CD8-positive, alpha-beta memory T cell (primary cell): ENCODE measurements around the gene FGD3. TPM values are rescaled to one million over a fixed set of nuclear protein-coding genes. Genes with fewer than 3 reads are reported as not detected.

Source experiments
- CTCF ChIA-PET: fragments of 350-600 bp; sonication (Branson Sonifier 250); formaldehyde crosslinking; loops from one replicate; lab custom pipeline; 2021; ENCODE audit warnings: antibody characterized with exemption; lab: Charles Lee
- POLR2A ChIA-PET: fragments of 350-600 bp; sonication (Branson Sonifier 250); formaldehyde crosslinking; loops from one replicate; lab custom pipeline; 2021; ENCODE audit warnings: antibody characterized with exemption; lab: Charles Lee
- DNase-seq, 5 donors: peaks; one replicate each; pipeline versions ENCODE4 v3.0.0 to v3.0.0-alpha.2; 2020 to 2022; ENCODE audit warnings: mixed read lengths in 1 of 5
- H3K27ac ChIP-seq: one replicate; pipeline ENCODE4 v1.7.0; 2013; ENCODE audit warnings: low read depth, mild to moderate bottlenecking, low read length, moderate library complexity
- H3K27me3 ChIP-seq: 2 replicates; pipeline ENCODE4 v1.7.0; 2013; ENCODE audit warnings: low read length, mild to moderate bottlenecking; ENCODE audit not compliant: insufficient read depth, poor library complexity, severe bottlenecking
- H3K36me3 ChIP-seq: 2 replicates; pipeline ENCODE4 v1.7.0; 2013; ENCODE audit warnings: mild to moderate bottlenecking, low read length, moderate library complexity; ENCODE audit not compliant: insufficient read depth
- H3K4me1 ChIP-seq: 2 replicates; pipeline ENCODE4 v1.7.0; 2013; ENCODE audit warnings: mild to moderate bottlenecking, low read length, moderate library complexity; ENCODE audit not compliant: insufficient read depth
- H3K4me3 ChIP-seq: 2 replicates; pipeline ENCODE4 v1.7.0; 2013; ENCODE audit warnings: mild to moderate bottlenecking, low read length
- H3K9me3 ChIP-seq: 2 replicates; pipeline ENCODE4 v1.7.0; 2013; ENCODE audit warnings: mild to moderate bottlenecking, low read length
- H3K27ac Mint-ChIP-seq, 8 donors: one replicate each; pipeline ENCODE4 v1.8.0; 2020 to 2021; ENCODE audit warnings: mixed read lengths in 8 of 8, mild to moderate bottlenecking in 6 of 8, inconsistent platforms in 3 of 8, moderate library complexity in 3 of 8
- H3K27me3 Mint-ChIP-seq, 2 donors: one replicate each; pipeline ENCODE4 v1.8.0; 2020 to 2021; ENCODE audit warnings: mixed read lengths in 2 of 2, mild to moderate bottlenecking in 1 of 2, moderate library complexity in 1 of 2
- H3K36me3 Mint-ChIP-seq, 3 donors: one replicate each; pipeline ENCODE4 v1.8.0; 2020 to 2021; ENCODE audit warnings: mixed read lengths in 3 of 3, inconsistent platforms in 1 of 3, mild to moderate bottlenecking in 1 of 3
- H3K4me1 Mint-ChIP-seq, 3 donors: one replicate each; pipeline ENCODE4 v1.8.0; 2020 to 2021; ENCODE audit warnings: mixed read lengths in 3 of 3, inconsistent platforms in 1 of 3, mild to moderate bottlenecking in 1 of 3
- H3K4me3 Mint-ChIP-seq, 7 donors: one replicate each; pipeline ENCODE4 v1.8.0; 2020 to 2021; ENCODE audit warnings: mixed read lengths in 7 of 7, mild to moderate bottlenecking in 6 of 7, moderate library complexity in 4 of 7, inconsistent platforms in 2 of 7
- H3K9me3 Mint-ChIP-seq, 5 donors: one replicate each; pipeline ENCODE4 v1.8.0; 2020 to 2022; ENCODE audit warnings: mixed read lengths in 5 of 5, mild to moderate bottlenecking in 3 of 5, moderate library complexity in 2 of 5, inconsistent platforms in 1 of 5
- polyA plus RNA-seq: library from polyadenylated mRNA; unstranded; fragments of 300-500 nt; fragmentation: Illumina TruSeq; gene quantifications from one replicate; pipeline ENCODE4 v1.2.3, GENCODE V29; 2021
- total RNA-seq, 2 experiments: library from RNA; stranded (reverse); gene quantifications; one replicate each; pipeline ENCODE4 v1.2.3, GENCODE V29; 2021

The FGD3 gene
- total and polyA plus RNA-seq, 3 experiments from 2014 or later, result 54.6 to 134 (median 56.5) TPM

DNA sequence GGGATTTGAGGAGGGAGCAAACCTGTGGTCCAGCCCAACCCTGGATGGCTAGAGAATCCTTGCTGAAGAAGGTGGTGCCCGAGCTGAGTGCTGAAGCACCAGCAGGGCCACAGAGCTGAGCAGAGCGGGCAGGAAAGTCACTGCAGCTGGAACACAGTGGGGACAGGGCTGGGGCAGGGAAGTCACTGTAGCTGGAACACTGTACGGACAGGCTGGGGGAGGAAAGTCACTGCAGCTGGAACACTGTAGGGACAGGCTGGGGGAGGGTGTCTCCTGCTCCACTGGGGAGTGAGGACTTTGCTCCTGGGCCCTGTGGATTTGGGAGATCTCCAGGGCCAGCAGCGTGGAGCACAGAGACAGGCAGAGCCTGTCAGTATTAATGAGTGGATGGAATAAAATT is 102.2 kb downstream of the FGD3 start:
- H3K4me3 ChIP-seq, result no peak overlapping the region
- Mint-ChIP-seq H3K9me3 (no peaks in the 10 kb centered on the region), H3K4me3 (peak overlapping the region in 1 of 7 donors; percentile 20), H3K27me3 (peaks cover 0 to 2% of the 10 kb centered on the region in 2 donors), H3K36me3 (no peaks in the 10 kb centered on the region), H3K27ac (peak overlapping the region in 2 of 8 donors; percentile 2 to 83), H3K4me1 (peaks cover 19 to 33% (median 26%) of the 10 kb centered on the region in 3 donors)
- no peak overlapping the region for H3K27ac ChIP-seq
- no peaks in the 10 kb centered on the region for H3K36me3 ChIP-seq
- H3K4me1 ChIP-seq, result no peaks in the 10 kb centered on the region
- POLR2A ChIA-PET, result no interaction called here
- no peak for DNase-seq
- CTCF ChIA-PET, result interaction anchor here (2.5 kb wide), 1 partner anchor 10 kb away, joined by 7 read pairs; no protein-coding TSS in a partner anchor
- H3K9me3 ChIP-seq, result no peaks in the 10 kb centered on the region
- H3K27me3 ChIP-seq, result no peaks in the 10 kb centered on the region

DNA sequence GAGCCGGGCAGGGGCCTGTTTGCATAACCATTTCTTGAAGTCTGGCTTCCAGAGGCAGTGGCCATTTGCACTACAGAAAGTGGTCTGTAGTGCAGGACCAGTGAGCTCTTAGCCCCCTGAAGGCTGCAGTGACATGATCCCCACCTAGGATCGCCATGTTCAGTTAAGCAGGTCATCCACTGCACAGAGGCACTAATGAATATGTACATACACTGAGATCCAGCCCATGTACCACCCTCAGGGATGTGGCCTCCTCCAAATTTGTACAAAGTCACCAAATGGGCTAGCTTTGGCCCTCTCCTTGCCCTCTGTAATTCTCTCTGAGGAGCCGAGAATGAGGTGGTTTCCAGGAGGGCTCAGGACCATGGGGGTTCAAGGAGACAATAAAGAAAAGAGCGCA is 102.9 kb downstream of the FGD3 start:
- H3K27me3 ChIP-seq, result no peaks in the 10 kb centered on the region
- H3K4me1 ChIP-seq, result no peaks in the 10 kb centered on the region
- Mint-ChIP-seq H3K4me3 (no peak overlapping the region), H3K27ac (no peak overlapping the region), H3K36me3 (no peaks in the 10 kb centered on the region), H3K4me1 (peaks cover 23 to 39% (median 28%) of the 10 kb centered on the region in 3 donors), H3K27me3 (peaks cover 0 to 2% of the 10 kb centered on the region in 2 donors), H3K9me3 (no peaks in the 10 kb centered on the region)
- no peaks in the 10 kb centered on the region for H3K36me3 ChIP-seq
- ChIA-PET POLR2A (interaction anchor here (4.4 kb wide), 1 partner anchor 14 kb away, joined by 19 read pairs; no protein-coding TSS in a partner anchor), CTCF (interaction anchor here (2.5 kb wide), 1 partner anchor 9 kb away, joined by 7 read pairs; no protein-coding TSS in a partner anchor)
- H3K9me3 ChIP-seq, result no peaks in the 10 kb centered on the region
- H3K4me3 ChIP-seq, result no peak overlapping the region
- DNase-seq, result peak in 1 of 5 donors; percentile 19
- no peak overlapping the region for H3K27ac ChIP-seq

DNA sequence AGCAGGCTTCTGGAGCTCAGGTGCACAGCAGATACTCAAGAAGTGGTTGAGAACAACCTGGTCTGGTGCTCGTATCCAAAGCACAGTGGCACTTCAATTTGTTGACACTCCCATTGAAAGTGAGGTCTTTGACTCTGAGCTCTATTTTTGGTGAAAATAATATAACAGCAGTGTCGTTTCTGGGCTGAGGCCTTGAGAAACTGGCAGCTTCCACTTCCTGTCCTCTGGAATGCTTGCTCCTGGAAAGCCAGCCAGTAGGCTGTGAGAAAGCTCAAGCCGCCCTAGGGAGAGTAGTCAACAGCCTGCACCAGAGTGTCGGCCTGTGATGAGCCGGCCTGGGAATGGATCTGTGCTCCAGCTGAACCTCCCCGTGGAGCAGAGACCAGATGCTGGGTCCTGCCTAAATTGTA is 104.4 kb downstream of the FGD3 start:
- DNase-seq, result no peak
- no peaks in the 10 kb centered on the region for H3K36me3 ChIP-seq
- Mint-ChIP-seq H3K27ac (peak overlapping the region in 4 of 8 donors; percentile 21 to 84 (median 61)), H3K4me3 (no peak overlapping the region), H3K36me3 (no peaks in the 10 kb centered on the region), H3K27me3 (peaks cover 0 to 2% of the 10 kb centered on the region in 2 donors), H3K4me1 (peaks cover 27 to 46% (median 30%) of the 10 kb centered on the region in 3 donors), H3K9me3 (no peaks in the 10 kb centered on the region)
- no peaks in the 10 kb centered on the region for H3K4me1 ChIP-seq
- no peaks in the 10 kb centered on the region for H3K27me3 ChIP-seq
- no peak overlapping the region for H3K27ac ChIP-seq
- no peaks in the 10 kb centered on the region for H3K9me3 ChIP-seq
- no peak overlapping the region for H3K4me3 ChIP-seq
- CTCF ChIA-PET, result interaction anchor here (0.9 to 4.9 kb wide), 5 partner anchors 8 to 41 kb away, joined by 3 to 23 read pairs (median 4); no protein-coding TSS in a partner anchor
- POLR2A ChIA-PET, result interaction anchor here (0.6 to 4.4 kb wide), 3 partner anchors 10 to 43 kb away, joined by 4 to 19 read pairs (median 4); no protein-coding TSS in a partner anchor

DNA sequence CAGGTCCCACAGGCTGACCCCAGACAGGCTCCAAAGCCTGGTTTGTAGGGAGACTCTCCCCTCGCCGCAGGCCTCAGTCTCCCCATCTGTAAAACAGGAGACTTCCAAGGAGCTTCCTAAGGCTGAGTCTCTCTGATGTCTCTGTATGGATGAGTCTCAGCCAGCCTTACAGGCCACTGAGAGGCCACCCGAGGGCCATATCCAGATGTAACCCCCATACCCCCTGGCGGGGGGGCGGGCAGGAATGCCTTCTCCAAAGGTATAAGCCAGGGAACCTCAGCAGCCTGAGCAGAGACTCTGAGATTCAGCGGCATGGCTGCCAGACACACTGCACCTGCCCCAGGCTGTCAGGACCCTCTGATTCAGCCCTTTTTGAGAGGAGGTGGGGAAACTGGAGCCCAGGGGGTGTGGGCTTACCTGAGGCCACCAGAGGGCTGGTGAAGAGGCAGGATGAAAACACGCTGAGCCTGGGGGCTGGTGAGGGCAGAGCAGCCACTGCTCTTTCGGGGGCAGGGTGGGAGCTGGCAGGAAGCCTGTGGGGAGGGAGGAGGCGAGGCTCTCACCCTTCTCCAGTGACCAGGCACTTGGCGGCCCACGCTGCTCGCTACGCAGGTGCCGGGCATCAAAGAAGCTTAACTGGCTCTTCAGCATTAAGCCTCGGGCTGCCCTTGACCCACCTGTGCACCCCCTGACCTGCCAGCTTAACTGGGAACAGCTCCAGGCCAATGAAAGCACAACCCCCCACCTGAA is 105.6 kb downstream of the FGD3 start:
- DNase-seq, result peak in 1 of 5 donors; percentile 40
- Mint-ChIP-seq H3K36me3 (no peaks in the 10 kb centered on the region), H3K9me3 (no peaks in the 10 kb centered on the region), H3K27me3 (no peaks in the 10 kb centered on the region), H3K4me3 (no peak overlapping the region), H3K27ac (peak overlapping the region in 5 of 8 donors; percentile 17 to 84 (median 47)), H3K4me1 (peaks cover 32 to 59% (median 34%) of the 10 kb centered on the region in 3 donors)
- Histone ChIP-seq H3K36me3 (no peaks in the 10 kb centered on the region), H3K4me3 (no peak overlapping the region), H3K4me1 (peaks cover 4% of the 10 kb centered on the region), H3K9me3 (no peaks in the 10 kb centered on the region), H3K27ac (no peak overlapping the region), H3K27me3 (no peaks in the 10 kb centered on the region)
- POLR2A ChIA-PET, result interaction anchor here (1.3 to 4.4 kb wide), 2 partner anchors 11 kb away, joined by 4 to 19 read pairs; no protein-coding TSS in a partner anchor
- CTCF ChIA-PET, result interaction anchor here (0.7 to 4.9 kb wide), 6 partner anchors 11 to 56 kb away, joined by 3 to 23 read pairs (median 3); no protein-coding TSS in a partner anchor

DNA sequence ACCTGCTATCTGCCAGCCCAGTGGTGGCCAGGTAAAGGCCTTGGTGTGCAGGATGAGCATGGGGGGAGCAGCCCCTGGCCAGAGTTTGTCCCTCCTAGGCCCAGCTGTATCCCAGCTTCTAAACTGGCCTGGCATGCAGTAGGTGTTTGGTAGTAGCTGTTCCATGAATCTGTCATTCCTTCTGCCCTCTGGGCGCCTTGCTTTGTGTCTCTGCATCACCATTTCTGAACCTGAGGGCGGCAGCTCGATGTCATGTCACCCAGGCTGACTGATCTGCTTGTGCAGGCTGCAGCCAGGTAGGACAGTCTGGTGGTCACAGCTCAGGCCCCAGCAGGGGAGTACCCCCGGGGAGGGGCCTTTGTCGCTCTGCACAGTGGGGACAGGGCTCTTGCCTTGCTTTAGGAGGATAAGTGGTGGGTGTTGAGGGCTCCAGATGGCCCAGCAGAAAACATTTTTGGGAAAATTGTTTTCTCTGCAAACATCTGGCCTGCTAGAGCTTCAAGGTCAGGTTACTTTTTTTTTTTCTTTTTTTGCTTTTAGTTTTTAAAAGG is 106.5 kb downstream of the FGD3 start:
- peaks cover 32 to 58% (median 33%) of the 10 kb centered on the region in 3 donors for H3K4me1 Mint-ChIP-seq
- no peaks in the 10 kb centered on the region for H3K36me3 ChIP-seq
- DNase-seq, result no peak
- ChIA-PET POLR2A (interaction anchor here (4.4 kb wide), 1 partner anchor 11 kb away, joined by 19 read pairs; no protein-coding TSS in a partner anchor), CTCF (interaction anchor here (0.7 to 4.9 kb wide), 7 partner anchors 11 to 72 kb away, joined by 3 to 23 read pairs (median 3); no protein-coding TSS in a partner anchor)
- no peaks in the 10 kb centered on the region for H3K27me3 Mint-ChIP-seq
- no peak overlapping the region for H3K4me3 Mint-ChIP-seq
- H3K27ac ChIP-seq, result no peak overlapping the region
- no peaks in the 10 kb centered on the region for H3K27me3 ChIP-seq
- H3K36me3 Mint-ChIP-seq, result no peaks in the 10 kb centered on the region
- H3K9me3 ChIP-seq, result no peaks in the 10 kb centered on the region
- peaks cover 8% of the 10 kb centered on the region for H3K4me1 ChIP-seq
- H3K4me3 ChIP-seq, result no peak overlapping the region
- H3K27ac Mint-ChIP-seq, result peak overlapping the region in 5 of 8 donors; percentile 35 to 84 (median 47)
- no peaks in the 10 kb centered on the region for H3K9me3 Mint-ChIP-seq

DNA sequence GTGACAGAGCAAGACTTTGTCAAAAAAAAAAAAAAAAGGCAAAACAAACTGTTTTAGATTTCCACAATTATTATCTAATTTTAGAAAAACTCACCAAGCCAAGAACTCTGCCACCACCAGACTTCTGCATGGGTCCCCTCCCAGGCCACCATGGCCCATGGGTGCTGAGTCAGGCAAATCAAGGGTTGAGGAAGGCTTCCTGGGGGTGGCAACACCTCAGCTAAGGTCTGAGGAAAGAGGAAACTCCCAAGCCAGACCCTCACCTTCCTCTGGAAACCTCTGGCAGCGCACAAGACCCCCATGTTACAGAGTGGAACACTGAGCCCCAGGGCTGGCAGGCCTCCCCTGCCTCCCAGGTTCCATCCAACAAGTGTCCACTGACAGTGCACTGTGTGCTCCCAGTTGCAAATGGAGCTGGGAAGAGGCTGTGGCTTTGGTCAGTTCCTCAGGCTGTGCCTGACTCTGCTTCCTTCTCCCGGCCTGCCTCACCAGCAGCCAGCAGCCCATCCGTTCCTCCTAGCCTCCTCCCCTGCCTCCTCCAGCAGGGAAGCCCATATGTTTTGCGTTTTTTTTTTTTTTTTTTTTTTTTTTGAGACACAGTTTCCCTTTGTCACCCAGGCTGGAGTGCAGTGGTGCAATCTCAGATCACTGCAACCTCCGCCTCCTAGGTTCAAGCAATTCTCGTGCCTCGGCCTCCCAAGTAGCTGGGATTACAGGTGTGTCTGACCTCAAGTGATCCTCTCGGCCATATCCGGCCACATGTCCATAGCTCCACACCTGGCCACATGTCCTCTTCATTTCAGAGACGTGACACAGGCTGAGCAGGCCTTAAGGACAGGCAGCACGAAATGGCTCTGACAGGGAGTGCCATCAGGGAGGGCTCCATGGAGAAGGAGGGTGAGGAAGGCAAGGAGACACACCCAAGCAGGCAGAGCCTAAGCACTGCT is 107.7 kb downstream of the FGD3 start:
- no peaks in the 10 kb centered on the region for H3K27me3 Mint-ChIP-seq
- POLR2A ChIA-PET, result interaction anchor here (1.1 kb wide), 1 partner anchor 9 kb away, joined by 5 read pairs; no protein-coding TSS in a partner anchor
- CTCF ChIA-PET, result interaction anchor here (0.7 to 4.9 kb wide), 5 partner anchors 9 to 71 kb away, joined by 3 to 23 read pairs (median 3); no protein-coding TSS in a partner anchor
- no peak for DNase-seq
- H3K4me1 Mint-ChIP-seq, result peaks cover 35 to 60% (median 41%) of the 10 kb centered on the region in 3 donors
- Histone ChIP-seq H3K27me3 (no peaks in the 10 kb centered on the region), H3K9me3 (no peaks in the 10 kb centered on the region), H3K4me3 (no peak overlapping the region), H3K36me3 (no peaks in the 10 kb centered on the region), H3K4me1 (peaks cover 16% of the 10 kb centered on the region), H3K27ac (no peak overlapping the region)
- peak overlapping the region; percentile 24 to 90 (median 74) for H3K27ac Mint-ChIP-seq
- H3K9me3 Mint-ChIP-seq, result no peaks in the 10 kb centered on the region
- peak overlapping the region in 1 of 7 donors; percentile 40 for H3K4me3 Mint-ChIP-seq
- peaks cover 0 to 5% (median 0%) of the 10 kb centered on the region in 3 donors for H3K36me3 Mint-ChIP-seq

DNA sequence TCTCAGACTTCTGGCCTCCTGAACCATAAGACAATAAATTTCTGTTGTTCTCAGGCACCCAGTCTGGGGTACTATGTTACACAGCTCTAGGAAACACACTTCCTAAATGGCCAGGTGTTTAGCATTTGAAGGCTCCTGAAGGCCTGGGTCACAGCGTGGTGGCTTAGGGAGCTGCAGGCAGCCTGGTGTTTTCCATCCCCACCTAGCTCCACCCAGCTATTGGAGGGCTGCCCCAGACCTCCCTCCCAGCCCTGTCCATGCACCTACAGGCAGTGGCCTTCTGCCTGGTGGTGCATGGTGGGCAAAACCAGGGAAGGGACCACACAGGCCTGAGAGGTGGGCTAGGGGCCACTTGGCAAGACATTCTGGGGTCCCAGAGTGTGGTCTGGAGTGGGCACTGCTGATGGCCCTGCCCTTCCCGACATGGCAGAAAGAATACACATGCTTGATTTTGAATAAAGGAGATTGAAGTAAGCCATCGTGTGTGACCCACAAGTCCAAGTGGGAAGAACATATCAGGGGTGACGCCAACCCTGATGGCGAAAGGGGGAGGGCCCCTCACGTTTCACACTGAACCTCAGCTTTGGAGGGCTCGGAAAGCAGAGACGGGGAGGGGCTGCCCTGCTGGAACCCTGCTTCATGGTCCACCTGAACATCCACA is 109.8 kb downstream of the FGD3 start:
- peaks cover 0 to 7% (median 0%) of the 10 kb centered on the region in 3 donors for H3K36me3 Mint-ChIP-seq
- CTCF ChIA-PET, result no interaction called here
- POLR2A ChIA-PET, result no interaction called here
- H3K4me1 ChIP-seq, result peaks cover 37% of the 10 kb centered on the region
- no peak overlapping the region for H3K4me3 ChIP-seq
- H3K27ac Mint-ChIP-seq, result peak overlapping the region; percentile 71 to 96 (median 92)
- no peaks in the 10 kb centered on the region for H3K27me3 ChIP-seq
- H3K27ac ChIP-seq, result no peak overlapping the region
- H3K36me3 ChIP-seq, result no peaks in the 10 kb centered on the region
- H3K9me3 ChIP-seq, result no peaks in the 10 kb centered on the region
- DNase-seq, result no peak
- H3K9me3 Mint-ChIP-seq, result no peaks in the 10 kb centered on the region
- H3K4me3 Mint-ChIP-seq, result peak overlapping the region; percentile 32 to 87 (median 53)
- no peaks in the 10 kb centered on the region for H3K27me3 Mint-ChIP-seq
- peaks cover 56 to 82% (median 59%) of the 10 kb centered on the region in 3 donors for H3K4me1 Mint-ChIP-seq
